GM18511 (cell line): ENCODE data around the gene ODAD2.

Source experiments
- ATAC-seq: cut with Tn5 transposase; IDR thresholded peaks from one replicate; pipeline ENCODE4 v1.9.1; 2021; ENCODE audit warnings: mild to moderate bottlenecking, moderate library complexity; ENCODE audit not compliant: unreplicated experiment

Gene ODAD2

DNA sequence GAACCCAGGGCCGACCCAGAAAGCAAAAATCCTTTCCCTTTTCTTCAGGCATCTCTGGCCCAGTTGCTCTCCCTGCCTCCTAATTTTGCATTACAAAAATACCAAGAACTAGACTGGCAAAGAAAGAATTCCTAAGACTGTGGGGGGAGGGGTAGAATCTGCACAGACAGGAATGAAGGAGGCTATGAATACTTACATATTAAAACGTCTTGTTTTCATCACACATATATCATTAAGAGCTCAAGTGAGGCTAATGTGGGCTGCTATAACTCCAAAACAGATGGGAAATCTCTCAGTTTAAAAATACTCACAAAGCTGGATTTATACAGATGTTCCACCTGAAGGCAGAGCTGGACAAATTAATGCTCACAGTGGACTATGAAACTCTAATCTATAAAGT, 224.0 kb downstream of the ODAD2 start:
- ATAC-seq = no peak

DNA sequence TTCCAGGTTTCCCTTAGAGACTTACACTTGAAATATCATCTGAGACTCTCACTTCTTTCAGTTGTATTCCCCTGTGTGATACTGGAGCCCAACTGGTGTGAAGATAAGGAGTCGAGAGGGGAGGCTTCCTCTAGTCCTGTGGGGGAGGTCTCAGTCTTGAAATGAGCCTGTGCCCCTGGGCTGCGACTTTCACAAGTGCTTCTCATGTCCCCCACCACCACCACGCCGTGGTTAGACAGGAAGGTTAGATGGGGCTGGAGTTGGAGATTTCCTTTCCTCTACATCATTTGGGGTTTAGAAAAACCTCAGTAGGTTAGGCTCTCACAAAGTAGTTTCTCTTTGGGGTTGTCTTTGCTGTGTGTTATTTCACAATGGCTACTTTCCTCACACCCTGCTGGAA, 227.6 kb downstream of the ODAD2 start:
- ATAC-seq = no peak

- ATAC-seq = no peak
These were observed 228.7 kb downstream of the ODAD2 start for GRCh38 chr10:27770181-27770580.
